Measurements from ENCODE around the gene RUNX1.

Gene RUNX1

DNA sequence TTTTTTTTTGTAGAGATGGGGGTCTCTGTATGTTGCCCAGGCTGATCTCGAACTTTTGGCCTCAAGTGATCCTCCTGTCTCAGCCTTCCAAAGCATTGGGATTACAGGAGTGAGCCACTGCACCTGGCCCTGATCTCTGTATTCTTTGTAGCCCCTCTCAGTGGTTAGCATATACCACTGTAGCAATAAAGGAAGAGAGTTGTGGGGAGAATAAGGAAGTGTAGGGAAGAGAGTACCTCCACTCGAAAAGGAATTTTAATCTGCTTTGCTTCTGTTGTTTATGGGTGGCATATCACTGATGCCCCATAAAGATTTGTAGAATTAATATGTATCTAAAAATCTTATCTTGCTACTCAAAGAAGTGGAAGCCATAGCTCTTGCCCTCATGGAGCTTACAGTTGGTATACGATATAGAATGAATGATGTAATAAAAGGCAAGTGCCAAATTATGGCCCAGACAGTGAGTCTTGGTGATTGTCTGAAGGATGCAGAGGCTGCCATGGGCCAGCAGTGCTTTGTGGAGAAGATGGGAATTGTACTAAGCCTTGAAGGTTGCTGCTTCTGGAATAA lies 284.3 kb downstream of the RUNX1 start:
- Histone ChIP-seq H3K27me3 (ENCODE audit: control insufficient read depth, insufficient read depth, low read length) (no peaks in the 10 kb centered on the region), H3K36me3 (ENCODE audit: insufficient read depth, low read length) (no peaks in the 10 kb centered on the region), H3K9me3 (replicated peaks; ENCODE audit: low read length) (no peaks in the 10 kb centered on the region), H3K4me1 (ENCODE audit: control insufficient read depth, insufficient read depth, low read length) (no peaks in the 10 kb centered on the region), H3K9ac (ENCODE audit: low read depth, low read length) (no peak overlapping the region), H3K4me2 (ENCODE audit: low read length) (no peak overlapping the region), H3K4me3 (ENCODE audit: low read length) (no peak overlapping the region)

DNA sequence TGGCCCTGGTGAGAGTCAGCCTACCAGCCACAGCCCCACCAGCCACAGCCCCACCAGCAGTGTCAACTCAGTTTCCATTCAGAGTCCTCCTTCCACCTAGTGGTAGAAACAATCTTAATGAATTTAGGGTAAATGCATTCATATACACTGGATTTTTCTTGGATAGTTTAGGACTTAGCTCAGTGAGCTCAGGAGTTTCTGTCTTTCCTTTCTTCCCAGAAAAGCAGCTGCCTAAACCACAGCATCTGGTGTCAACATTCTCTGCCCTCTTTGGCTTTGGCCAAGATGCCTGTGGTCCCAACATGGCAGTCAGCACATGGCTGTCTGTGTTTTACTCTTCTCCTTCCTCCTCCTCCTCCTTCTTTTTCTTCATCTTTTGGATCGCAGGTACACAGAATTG lies 286.3 kb downstream of the RUNX1 start:
- Histone ChIP-seq H3K36me3 (ENCODE audit: insufficient read depth, low read length) (no peaks in the 10 kb centered on the region), H3K4me1 (ENCODE audit: control insufficient read depth, insufficient read depth, low read length) (no peaks in the 10 kb centered on the region), H3K4me2 (ENCODE audit: low read length) (no peak overlapping the region), H3K27me3 (ENCODE audit: control insufficient read depth, insufficient read depth, low read length) (no peaks in the 10 kb centered on the region), H3K9ac (ENCODE audit: low read depth, low read length) (no peak overlapping the region), H3K9me3 (replicated peaks; ENCODE audit: low read length) (no peaks in the 10 kb centered on the region), H3K4me3 (ENCODE audit: low read length) (no peak overlapping the region)

DNA sequence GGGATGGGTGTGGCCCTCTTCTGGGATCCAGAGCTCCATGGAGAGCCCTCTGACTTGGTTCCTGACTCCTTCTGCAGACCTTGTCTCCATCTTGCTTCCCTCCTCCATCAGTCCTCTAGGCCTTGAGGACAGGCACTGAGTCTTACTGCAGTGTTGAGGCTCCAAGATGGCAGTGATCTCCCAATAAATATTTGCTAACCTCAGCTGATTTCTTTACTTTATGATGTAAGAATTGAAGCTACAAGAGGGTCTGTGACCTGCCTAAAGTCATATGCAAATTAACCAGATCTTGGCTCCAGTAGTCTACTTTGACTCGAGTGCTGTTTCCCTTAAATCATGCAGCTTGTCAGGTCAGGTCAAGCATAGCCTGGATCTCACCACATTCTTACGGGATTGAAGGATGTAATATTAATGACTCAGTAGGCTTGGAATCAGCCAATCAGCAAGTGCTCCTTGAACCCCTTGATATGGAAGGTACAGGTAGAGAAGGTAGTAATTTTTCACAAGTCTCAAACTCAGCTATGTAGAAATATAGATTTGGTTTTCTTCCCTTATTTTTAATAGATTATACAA lies 287.3 kb downstream of the RUNX1 start:
- Histone ChIP-seq H3K4me1 (ENCODE audit: control insufficient read depth, insufficient read depth, low read length) (no peaks in the 10 kb centered on the region), H3K27me3 (ENCODE audit: control insufficient read depth, insufficient read depth, low read length) (no peaks in the 10 kb centered on the region), H3K9me3 (replicated peaks; ENCODE audit: low read length) (no peaks in the 10 kb centered on the region), H3K4me3 (ENCODE audit: low read length) (no peak overlapping the region), H3K9ac (ENCODE audit: low read depth, low read length) (no peak overlapping the region), H3K4me2 (ENCODE audit: low read length) (no peak overlapping the region), H3K36me3 (ENCODE audit: insufficient read depth, low read length) (no peaks in the 10 kb centered on the region)

DNA sequence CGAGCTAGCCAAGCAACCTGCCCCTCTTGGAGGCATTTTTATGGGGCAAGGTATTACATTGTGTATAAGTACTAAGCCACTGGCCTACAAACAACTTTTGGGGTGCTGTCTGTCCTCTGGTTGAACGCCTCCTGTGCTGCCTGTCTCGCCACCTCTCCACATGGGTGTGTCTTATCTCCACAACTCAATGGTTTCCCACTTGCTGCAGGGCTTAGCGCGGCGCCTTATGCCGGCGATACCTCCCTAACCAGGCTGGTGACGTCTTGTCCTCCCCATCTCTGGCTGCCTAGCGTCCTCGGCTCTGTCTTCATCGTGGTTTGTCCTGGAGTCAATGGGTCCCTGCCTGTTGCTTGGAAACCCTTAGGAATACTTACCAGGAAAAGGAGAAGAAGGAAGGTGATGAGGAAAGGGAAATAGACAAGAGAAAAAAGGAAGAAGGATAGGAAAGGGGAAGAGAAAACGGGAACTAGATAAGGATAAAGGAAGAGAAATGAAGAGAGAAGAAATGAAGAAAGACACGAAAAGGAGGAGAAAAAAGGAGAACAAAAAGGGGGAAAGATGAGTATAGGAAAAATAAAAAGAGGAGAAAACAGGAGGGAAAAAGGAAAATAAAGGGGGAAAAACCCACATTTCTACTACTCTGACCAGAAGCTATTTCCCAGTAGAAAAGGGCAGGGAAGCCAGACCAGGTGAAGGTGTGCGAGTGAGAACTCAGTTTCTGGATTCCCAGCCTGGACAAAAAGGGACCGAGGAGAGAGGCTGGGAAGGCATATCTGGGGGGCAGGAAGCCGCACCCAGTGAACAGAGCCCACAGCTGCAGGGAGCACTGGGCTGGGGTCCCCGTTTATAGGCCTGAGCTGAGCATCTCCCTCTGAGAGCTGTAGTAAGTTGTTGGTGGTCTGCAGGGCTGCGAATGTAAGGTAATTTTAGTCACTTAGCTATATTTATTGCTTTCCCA lies 294.1 kb downstream of the RUNX1 start:
- peaks cover 11% of the 10 kb centered on the region for H3K27me3 ChIP-seq (ENCODE audit: control insufficient read depth, insufficient read depth, low read length)
- no peaks in the 10 kb centered on the region for H3K4me1 ChIP-seq (ENCODE audit: control insufficient read depth, insufficient read depth, low read length)
- H3K4me3 ChIP-seq (ENCODE audit: low read length) = no peak overlapping the region
- no peaks in the 10 kb centered on the region for H3K36me3 ChIP-seq (ENCODE audit: insufficient read depth, low read length)
- no peaks in the 10 kb centered on the region for H3K9me3 ChIP-seq (replicated peaks; ENCODE audit: low read length)
- no peak overlapping the region for H3K9ac ChIP-seq (ENCODE audit: low read depth, low read length)
- H3K4me2 ChIP-seq (ENCODE audit: low read length) = no peak overlapping the region

DNA sequence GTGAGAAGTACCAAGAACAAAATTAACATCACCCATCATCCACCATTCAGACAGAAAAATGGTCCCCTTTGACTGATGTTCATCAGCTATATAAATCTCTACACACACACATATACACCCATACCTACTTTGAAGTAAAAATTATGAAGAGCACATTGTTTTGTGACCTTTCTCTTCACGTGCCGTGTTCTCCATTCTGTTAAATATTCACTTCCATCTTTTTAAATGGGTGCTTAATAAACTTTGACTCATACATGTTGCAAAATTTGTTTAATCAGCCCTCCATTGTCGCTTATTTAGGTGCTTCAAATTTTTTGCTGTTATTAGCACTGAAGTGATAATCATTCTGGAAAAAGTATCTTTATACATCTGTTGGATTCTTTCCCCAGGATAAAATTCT lies 300.2 kb downstream of the RUNX1 start:
- Histone ChIP-seq H3K9me3 (replicated peaks; ENCODE audit: low read length) (no peaks in the 10 kb centered on the region), H3K9ac (ENCODE audit: low read depth, low read length) (no peak overlapping the region), H3K36me3 (ENCODE audit: insufficient read depth, low read length) (no peaks in the 10 kb centered on the region), H3K4me3 (ENCODE audit: low read length) (no peak overlapping the region), H3K27me3 (ENCODE audit: control insufficient read depth, insufficient read depth, low read length) (peaks cover 5% of the 10 kb centered on the region), H3K4me1 (ENCODE audit: control insufficient read depth, insufficient read depth, low read length) (peaks cover 17% of the 10 kb centered on the region), H3K4me2 (ENCODE audit: low read length) (no peak overlapping the region)

DNA sequence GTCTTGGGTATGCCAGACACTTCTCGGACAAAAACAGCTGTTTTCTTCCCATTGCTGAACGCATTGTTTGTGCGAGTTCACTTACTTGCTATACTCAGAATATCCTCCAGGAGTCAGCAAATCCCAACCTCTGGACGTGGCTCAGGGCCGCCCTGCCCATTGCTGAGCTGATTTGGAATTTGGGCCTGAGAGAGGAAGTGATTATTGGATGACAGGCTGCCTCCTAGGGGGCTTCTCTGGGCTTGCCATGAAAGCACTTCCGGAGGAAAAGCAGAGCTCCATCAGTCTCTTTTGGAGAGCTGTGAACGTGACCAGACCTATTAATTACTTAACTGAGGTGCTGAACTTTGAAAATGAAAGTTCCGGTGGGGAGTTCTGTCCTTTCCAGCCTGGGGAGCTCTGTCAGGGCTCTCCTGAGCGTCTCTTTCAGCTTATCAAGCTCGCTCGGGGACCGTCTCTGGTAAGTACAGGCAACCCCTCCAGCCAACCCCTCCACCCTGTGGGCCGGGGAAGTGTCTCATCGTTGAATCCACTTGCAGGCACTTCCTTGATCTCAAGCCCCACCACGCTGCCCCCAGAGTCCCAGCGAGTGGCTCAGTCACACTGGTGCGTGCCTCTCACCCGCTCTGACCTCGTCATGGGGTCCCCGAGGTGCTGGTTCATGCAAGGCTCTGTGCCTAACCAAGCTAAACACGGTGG lies 303.4 kb downstream of the RUNX1 start:
- Histone ChIP-seq H3K27me3 (ENCODE audit: control insufficient read depth, insufficient read depth, low read length) (peaks cover 5% of the 10 kb centered on the region), H3K4me1 (ENCODE audit: control insufficient read depth, insufficient read depth, low read length) (peaks cover 23% of the 10 kb centered on the region), H3K9ac (ENCODE audit: low read depth, low read length) (peak overlapping the region; percentile 36), H3K9me3 (replicated peaks; ENCODE audit: low read length) (no peaks in the 10 kb centered on the region), H3K4me2 (ENCODE audit: low read length) (peak overlapping the region; percentile 71), H3K4me3 (ENCODE audit: low read length) (peak overlapping the region; percentile 28), H3K36me3 (ENCODE audit: insufficient read depth, low read length) (no peaks in the 10 kb centered on the region)

DNA sequence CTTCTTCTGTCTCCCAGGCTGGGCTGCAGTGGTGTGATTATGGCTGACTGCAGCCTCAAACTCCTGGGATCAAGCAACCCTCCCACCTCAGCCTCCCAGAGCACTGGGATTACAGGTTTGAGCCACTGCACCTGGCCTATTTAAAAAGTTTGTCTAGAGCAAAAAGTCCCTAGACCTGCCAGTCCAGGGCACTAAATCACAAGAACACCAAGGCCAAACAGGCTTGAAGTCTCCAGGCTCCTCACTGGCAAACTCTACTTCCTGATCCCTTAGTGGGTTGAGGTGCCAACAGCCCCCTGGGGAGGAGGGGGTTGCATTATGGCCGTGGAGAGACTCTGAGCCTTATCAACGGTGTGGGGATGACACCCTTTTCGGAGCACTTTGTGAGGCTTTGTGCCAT lies 304.3 kb downstream of the RUNX1 start:
- Histone ChIP-seq H3K36me3 (ENCODE audit: insufficient read depth, low read length) (no peaks in the 10 kb centered on the region), H3K27me3 (ENCODE audit: control insufficient read depth, insufficient read depth, low read length) (peaks cover 5% of the 10 kb centered on the region), H3K4me3 (ENCODE audit: low read length) (no peak overlapping the region), H3K9me3 (replicated peaks; ENCODE audit: low read length) (no peaks in the 10 kb centered on the region), H3K4me2 (ENCODE audit: low read length) (no peak overlapping the region), H3K4me1 (ENCODE audit: control insufficient read depth, insufficient read depth, low read length) (peaks cover 23% of the 10 kb centered on the region), H3K9ac (ENCODE audit: low read depth, low read length) (peak overlapping the region; percentile 22)

DNA sequence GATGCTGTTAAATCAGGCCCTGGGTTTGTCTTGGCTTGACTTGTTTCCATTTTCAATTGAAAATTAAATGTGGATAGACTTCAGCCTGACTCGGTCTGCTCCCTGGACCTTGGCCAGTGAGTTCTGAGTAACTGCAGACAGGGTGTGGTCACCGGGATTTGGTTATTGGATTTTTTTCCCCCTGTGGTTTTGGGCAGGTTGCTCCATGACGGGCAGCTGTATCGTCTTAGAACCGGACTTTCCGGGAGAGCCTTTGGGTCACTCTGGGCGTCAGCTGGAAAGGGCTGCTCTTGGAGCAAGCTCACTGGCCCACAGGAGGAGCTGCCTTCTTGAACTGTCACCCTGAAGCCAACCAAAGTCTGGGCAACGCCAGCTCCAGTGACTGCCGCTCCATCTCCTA lies 305.3 kb downstream of the RUNX1 start:
- Histone ChIP-seq H3K9ac (ENCODE audit: low read depth, low read length) (no peak overlapping the region), H3K36me3 (ENCODE audit: insufficient read depth, low read length) (no peaks in the 10 kb centered on the region), H3K27me3 (ENCODE audit: control insufficient read depth, insufficient read depth, low read length) (peaks cover 5% of the 10 kb centered on the region), H3K4me1 (ENCODE audit: control insufficient read depth, insufficient read depth, low read length) (peaks cover 23% of the 10 kb centered on the region), H3K4me3 (ENCODE audit: low read length) (no peak overlapping the region), H3K4me2 (ENCODE audit: low read length) (peak overlapping the region; percentile 28), H3K9me3 (replicated peaks; ENCODE audit: low read length) (no peaks in the 10 kb centered on the region)

DNA sequence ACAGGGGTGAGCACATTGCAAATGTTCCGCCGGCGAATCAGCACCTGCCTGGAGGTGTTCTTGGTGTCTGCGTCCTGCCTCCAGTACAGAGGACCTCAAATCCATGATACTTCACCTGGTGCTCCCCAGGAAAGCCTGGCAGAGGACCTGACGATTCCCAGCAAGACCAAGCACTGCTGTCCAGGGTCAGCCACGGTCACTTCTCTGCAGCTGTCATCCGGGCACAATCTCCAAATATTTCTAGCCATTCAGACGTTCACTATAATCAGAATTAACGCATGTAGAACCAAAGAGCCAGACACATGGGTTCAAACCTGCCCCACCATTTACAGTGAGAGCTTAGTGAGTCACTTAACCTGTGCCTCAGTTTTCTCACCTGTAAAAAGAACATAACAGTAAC lies 305.8 kb downstream of the RUNX1 start:
- Histone ChIP-seq H3K27me3 (ENCODE audit: control insufficient read depth, insufficient read depth, low read length) (peaks cover 5% of the 10 kb centered on the region), H3K4me3 (ENCODE audit: low read length) (no peak overlapping the region), H3K4me2 (ENCODE audit: low read length) (peak overlapping the region; percentile 28), H3K4me1 (ENCODE audit: control insufficient read depth, insufficient read depth, low read length) (peaks cover 23% of the 10 kb centered on the region), H3K9me3 (replicated peaks; ENCODE audit: low read length) (no peaks in the 10 kb centered on the region), H3K9ac (ENCODE audit: low read depth, low read length) (no peak overlapping the region), H3K36me3 (ENCODE audit: insufficient read depth, low read length) (no peaks in the 10 kb centered on the region)

DNA sequence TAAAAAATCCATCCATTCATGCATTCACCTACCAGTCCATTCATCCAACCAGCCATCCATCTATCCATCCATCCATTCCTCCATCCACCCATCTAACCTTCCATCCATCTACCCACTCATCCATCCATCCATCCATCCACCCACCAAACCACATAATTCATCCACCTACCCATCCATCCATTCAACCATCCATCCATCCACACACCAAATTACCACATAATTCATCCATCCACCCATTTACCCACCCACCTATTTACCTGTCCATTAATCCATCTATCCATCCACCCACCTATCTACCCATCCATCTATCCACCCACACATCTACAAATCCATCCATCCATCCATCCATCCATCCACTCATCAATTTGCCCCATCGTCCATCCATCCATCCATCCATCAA lies 308.9 kb downstream of the RUNX1 start:
- Histone ChIP-seq H3K27me3 (ENCODE audit: control insufficient read depth, insufficient read depth, low read length) (peaks cover 8% of the 10 kb centered on the region), H3K4me1 (ENCODE audit: control insufficient read depth, insufficient read depth, low read length) (peaks cover 28% of the 10 kb centered on the region), H3K4me3 (ENCODE audit: low read length) (no peak overlapping the region), H3K9me3 (replicated peaks; ENCODE audit: low read length) (no peaks in the 10 kb centered on the region), H3K36me3 (ENCODE audit: insufficient read depth, low read length) (no peaks in the 10 kb centered on the region), H3K4me2 (ENCODE audit: low read length) (no peak overlapping the region), H3K9ac (ENCODE audit: low read depth, low read length) (no peak overlapping the region)

All from skeletal muscle satellite cell (primary cell).